GM18508 (cell line): Measurements from ENCODE around the gene PLCXD3.
A peak's percentile ranks its signal among the peaks of the same experiment; 100 is the strongest.

Source experiments
- ATAC-seq: cut with Tn5 transposase; IDR thresholded peaks from one replicate; pipeline ENCODE4 v1.9.1; 2021; ENCODE audit warnings: moderate number of reproducible peaks; ENCODE audit not compliant: insufficient read depth, unreplicated experiment

PLCXD3 gene

GRCh38 chr5:41291323-41291722 is 219.1 kb downstream of the PLCXD3 start:
- ATAC-seq, result no peak

GRCh38 chr5:41290810-41291209 is 219.6 kb downstream of the PLCXD3 start:
- ATAC-seq, result no peak

GRCh38 chr5:41289970-41290464 is 220.4 kb downstream of the PLCXD3 start:
- no peak for ATAC-seq

- ATAC-seq, result no peak
Measured at GRCh38 chr5:41286696-41287095, 223.7 kb downstream of the PLCXD3 start.

DNA sequence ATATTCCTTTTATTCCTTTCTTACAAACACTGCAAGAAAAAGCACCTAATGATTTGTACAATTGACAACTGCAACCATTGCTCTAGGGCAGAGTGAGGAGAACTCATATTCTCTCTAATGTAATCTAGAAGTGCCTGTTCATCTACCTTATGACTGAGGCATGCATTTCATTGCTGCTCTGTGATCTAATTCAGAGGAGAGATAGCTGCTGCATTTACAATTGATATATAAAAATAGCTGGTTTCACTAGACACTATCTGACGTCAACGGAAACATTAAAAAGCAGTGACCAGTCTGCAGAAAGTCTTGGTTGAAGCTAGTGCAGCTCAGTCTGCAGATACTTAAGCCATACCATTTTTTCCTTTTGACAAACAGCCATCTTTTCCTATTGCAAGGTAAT is 224.2 kb downstream of the PLCXD3 start:
- no peak for ATAC-seq

DNA sequence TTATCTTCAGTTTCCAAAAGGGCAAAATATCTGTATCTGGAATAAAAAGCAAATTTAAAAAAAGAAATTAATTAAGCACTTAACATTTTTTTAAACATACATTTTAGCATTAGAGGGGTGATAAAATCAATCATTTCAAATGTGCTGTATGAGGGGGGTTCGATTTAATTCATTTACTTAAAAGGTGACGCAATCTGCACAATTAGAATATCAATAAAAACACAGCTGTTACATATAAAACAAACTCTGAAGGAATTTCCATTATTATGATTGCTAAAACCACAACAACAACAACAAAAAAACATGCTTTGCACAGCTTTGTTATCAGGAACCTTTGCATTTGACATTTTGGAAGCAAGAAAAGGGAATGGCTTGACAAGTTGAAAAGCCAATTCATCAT is 225.5 kb downstream of the PLCXD3 start:
- no peak for ATAC-seq

- no peak for ATAC-seq
Measured at GRCh38 chr5:41281215-41281810, 229.1 kb downstream of the PLCXD3 start.

GRCh38 chr5:41279040-41279439 is 231.4 kb downstream of the PLCXD3 start:
- no peak for ATAC-seq

- ATAC-seq, result no peak
Measured at GRCh38 chr5:41277476-41278245, 232.7 kb downstream of the PLCXD3 start.

DNA sequence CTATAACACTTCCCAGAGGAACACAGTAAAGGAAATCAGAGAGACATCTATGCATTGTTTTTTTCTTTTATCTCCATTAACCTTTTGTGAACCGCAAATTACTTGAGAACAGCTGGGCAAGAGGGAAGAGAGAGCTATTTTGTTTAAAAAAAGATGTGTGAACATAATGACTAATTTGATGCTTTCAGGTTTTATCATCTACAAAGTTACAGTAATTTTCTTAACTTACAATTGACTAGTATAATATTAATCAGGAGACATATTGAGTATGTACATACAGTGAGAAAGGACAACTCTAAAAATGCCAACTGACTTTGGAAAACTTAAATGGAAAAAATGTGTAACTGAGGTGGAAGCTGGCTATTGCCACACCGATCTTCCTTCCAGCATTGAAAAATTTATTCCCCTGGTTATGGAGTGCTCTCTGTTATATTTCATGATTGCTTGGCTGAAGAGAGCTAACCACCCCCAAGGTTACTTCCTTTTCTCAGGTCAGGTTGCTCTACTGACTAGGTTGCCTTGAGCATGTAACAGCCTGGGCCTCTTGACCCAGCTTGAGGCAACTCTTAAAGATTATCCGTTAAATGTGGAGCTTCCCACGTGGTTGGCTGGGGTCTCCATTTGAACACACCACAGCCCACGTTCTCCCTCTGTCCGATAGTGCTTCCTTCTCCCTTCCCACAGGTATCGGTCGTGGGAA is 234.4 kb downstream of the PLCXD3 start:
- ATAC-seq, result peak; percentile 61

GRCh38 chr5:41270423-41271251 is 239.8 kb downstream of the PLCXD3 start:
- peak; percentile 76 for ATAC-seq

- no peak for ATAC-seq
Measured at GRCh38 chr5:41268894-41269293, 241.5 kb downstream of the PLCXD3 start.

- ATAC-seq, result no peak
Measured at GRCh38 chr5:41266377-41266776, 244.0 kb downstream of the PLCXD3 start.

DNA sequence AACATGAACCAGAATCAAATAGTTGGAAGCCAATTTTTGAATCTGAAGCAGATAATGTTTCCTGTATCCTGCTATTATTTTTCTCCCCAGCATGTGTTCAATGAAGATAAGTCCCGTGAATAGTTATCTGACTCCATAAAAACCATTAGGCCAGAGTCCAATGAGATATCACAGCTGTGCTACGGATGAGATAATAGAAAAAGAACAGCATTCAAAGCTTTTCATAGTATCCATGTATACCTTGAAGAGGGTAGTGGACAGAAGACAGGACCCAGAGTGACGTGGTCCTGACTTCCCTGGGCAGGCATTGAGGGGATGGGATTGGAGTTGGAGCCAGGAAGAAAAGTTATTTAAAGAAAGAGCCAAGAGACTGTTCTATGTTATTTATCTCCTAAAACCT is 246.4 kb downstream of the PLCXD3 start:
- ATAC-seq, result no peak

DNA sequence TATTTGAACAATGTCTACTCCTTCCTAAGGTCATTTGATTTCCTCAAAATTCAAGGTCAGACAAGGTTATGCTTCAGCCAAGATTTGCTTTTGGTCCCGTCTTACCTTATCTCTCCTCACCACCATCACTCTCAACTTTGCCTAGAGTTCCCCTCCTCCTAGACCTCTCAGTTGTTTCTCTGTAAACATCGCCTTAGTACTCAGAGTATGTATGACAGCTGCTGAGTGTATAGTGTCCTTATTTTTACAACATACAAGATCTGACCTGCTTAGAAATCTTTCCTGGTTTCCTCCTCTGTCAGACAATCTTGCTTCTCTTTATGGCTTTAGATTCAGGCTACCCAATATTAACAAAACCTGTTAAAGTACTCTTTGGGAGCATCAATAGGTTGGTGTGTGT is 247.1 kb downstream of the PLCXD3 start:
- ATAC-seq, result no peak
